H1 (cell line): ENCODE data around the gene SEPTIN1. TPM values are rescaled to one million over a fixed set of nuclear protein-coding genes. Genes with fewer than 3 reads are reported as not detected.

Experiments used
- CHD1 ChIP-seq: IDR thresholded peaks from 2 replicates; pipeline ENCODE4 v1.6.1; 2012; ENCODE audit warnings: low read depth, low read length, improper control_type of control experiment
- CTCF ChIP-seq, 3 experiments: IDR thresholded peaks; 1 replicate in 2 of 3; 2 replicates in 1 of 3; pipeline versions ENCODE4 v1.5.1 to v1.6.1; 2011; ENCODE audit warnings: low read length in 3 of 3, mild to moderate bottlenecking in 3 of 3, inconsistent platforms in 2 of 3, low read depth in 1 of 3, moderate library complexity in 1 of 3; ENCODE audit not compliant: insufficient read depth in 1 of 3; ENCODE audit errors: control extremely low read depth in 1 of 3
- EP300 ChIP-seq, 2 experiments: IDR thresholded peaks; 1 replicate in 1 of 2; 2 replicates in 1 of 2; pipeline ENCODE4 v1.6.1; 2011 to 2012; ENCODE audit warnings: low read depth in 2 of 2, low read length in 2 of 2, mild to moderate bottlenecking in 2 of 2, borderline replicate concordance in 1 of 2, inconsistent platforms in 1 of 2, moderate library complexity in 1 of 2
- HDAC6 ChIP-seq: IDR thresholded peaks from one replicate; pipeline ENCODE4 v1.7.1; 2012; ENCODE audit warnings: low read depth, mild to moderate bottlenecking, inconsistent platforms, low read length, moderate library complexity
- RXRA ChIP-seq: IDR thresholded peaks from 2 replicates; pipeline ENCODE4 v1.6.1; 2011; ENCODE audit warnings: low read depth, mild to moderate bottlenecking, low read length, moderate library complexity; ENCODE audit not compliant: insufficient read depth
- polyA plus RNA-seq, 7 experiments: library from polyadenylated mRNA; depleted of rRNA in 3 of 7; stranded (reverse) in 5 of 7; unstranded in 2 of 7; fragments of >200 nt in 5 of 7; fragments of 200-250 nt in 2 of 7; gene quantifications; 1 replicate in 5 of 7; 2 replicates in 1 of 7; 4 replicates in 1 of 7; pipeline versions ENCODE4 v1.2.1 to v1.2.3, GENCODE V29; 2011 to 2013; ENCODE audit warnings: missing spikeins in 2 of 7, mixed read lengths in 2 of 7
- total RNA-seq: library from RNA; stranded (reverse); fragmentation: NEBNext Ultra II Directional; extraction: Animal tissue kit (Norgen Biotek cat#: 25700); gene quantifications from 2 replicates; pipeline ENCODE4 v1.2.1, GENCODE V29; 2021

Gene SEPTIN1
- total and polyA plus RNA-seq, 2 of the 8 experiments (the other 6 are each of a cell fraction or from before 2014, with no cell fraction given): 0.24 to 1.4 TPM

- TF ChIP-seq CTCF (IDR thresholded peaks at IDR 0.05; ENCODE audit: control extremely low read depth in 1 of 3, insufficient read depth in 1 of 3, low read depth in 1 of 3, low read length in 3 of 3) (peak; percentile 73 to 82 (median 74)), HDAC6 (no peak), RXRA (no peak), EP300 (IDR thresholded peaks at IDR 0.05; ENCODE audit: borderline replicate concordance in 1 of 2, low read depth in 2 of 2, low read length in 2 of 2) (peak in 1 of 2 experiments; percentile 55; a peak in 1 of 3 replicates), CHD1 (no peak)
Measured at GRCh38 chr16:30429678-30430427, 47.5 kb upstream of the SEPTIN1 start, which contains the start of gene DCTPP1 (continued).
